Chondrocyte (in vitro differentiated cells): ENCODE results near the gene FRMD3. TPM values are rescaled to one million over a fixed set of nuclear protein-coding genes. Genes with fewer than 3 reads are reported as not detected.

ENCODE experiments used
- DNase-seq: peaks from one replicate; pipeline ENCODE4 v3.0.0; 2021; ENCODE audit warnings: mixed read lengths, low spot score
- H3K27ac Mint-ChIP-seq: one replicate; pipeline ENCODE4 v1.8.0; 2021; ENCODE audit warnings: mild to moderate bottlenecking, moderate library complexity, mixed read lengths; ENCODE audit not compliant: unreplicated experiment
- H3K27me3 Mint-ChIP-seq: 2 replicates; pipeline ENCODE4 v1.8.0; 2021; ENCODE audit warnings: low read depth, mixed read lengths
- H3K36me3 Mint-ChIP-seq: 2 replicates; pipeline ENCODE4 v1.8.0; 2021; ENCODE audit warnings: low read depth, mixed read lengths
- H3K4me1 Mint-ChIP-seq: 2 replicates; pipeline ENCODE4 v1.8.0; 2021; ENCODE audit warnings: low read depth, mild to moderate bottlenecking, mixed read lengths
- H3K4me3 Mint-ChIP-seq: one replicate; pipeline ENCODE4 v1.8.0; 2021; ENCODE audit warnings: mild to moderate bottlenecking, moderate library complexity, mixed read lengths; ENCODE audit not compliant: unreplicated experiment
- H3K9me3 Mint-ChIP-seq: 2 replicates; pipeline ENCODE4 v1.8.0; 2021; ENCODE audit warnings: low read depth, mixed read lengths
- total RNA-seq: library from RNA; stranded (reverse); gene quantifications from 3 replicates; pipeline ENCODE4 v1.2.1, GENCODE V29; 2021
- TF ChIP-seq, protein P1 (sequence below): fragments of 200-600 bp; sonication (generic); IDR thresholded peaks from 2 replicates; pipeline ENCODE4 v1.5.0; 2021; ENCODE audit warnings: antibody characterized with exemption, mild to moderate bottlenecking, moderate library complexity

FRMD3 gene
- total RNA-seq, 1 donor from 2014 or later, result 1.1 TPM

- no peak overlapping the region for H3K4me3 Mint-ChIP-seq
- no peak for DNase-seq
- no peak overlapping the region for H3K27ac Mint-ChIP-seq
- H3K27me3 Mint-ChIP-seq, result no peaks in the 10 kb centered on the region
- H3K4me1 Mint-ChIP-seq, result peaks cover 6% of the 10 kb centered on the region
- H3K36me3 Mint-ChIP-seq, result no peaks in the 10 kb centered on the region
- H3K9me3 Mint-ChIP-seq, result peaks cover 11% of the 10 kb centered on the region
- TF ChIP-seq, protein P1, sequence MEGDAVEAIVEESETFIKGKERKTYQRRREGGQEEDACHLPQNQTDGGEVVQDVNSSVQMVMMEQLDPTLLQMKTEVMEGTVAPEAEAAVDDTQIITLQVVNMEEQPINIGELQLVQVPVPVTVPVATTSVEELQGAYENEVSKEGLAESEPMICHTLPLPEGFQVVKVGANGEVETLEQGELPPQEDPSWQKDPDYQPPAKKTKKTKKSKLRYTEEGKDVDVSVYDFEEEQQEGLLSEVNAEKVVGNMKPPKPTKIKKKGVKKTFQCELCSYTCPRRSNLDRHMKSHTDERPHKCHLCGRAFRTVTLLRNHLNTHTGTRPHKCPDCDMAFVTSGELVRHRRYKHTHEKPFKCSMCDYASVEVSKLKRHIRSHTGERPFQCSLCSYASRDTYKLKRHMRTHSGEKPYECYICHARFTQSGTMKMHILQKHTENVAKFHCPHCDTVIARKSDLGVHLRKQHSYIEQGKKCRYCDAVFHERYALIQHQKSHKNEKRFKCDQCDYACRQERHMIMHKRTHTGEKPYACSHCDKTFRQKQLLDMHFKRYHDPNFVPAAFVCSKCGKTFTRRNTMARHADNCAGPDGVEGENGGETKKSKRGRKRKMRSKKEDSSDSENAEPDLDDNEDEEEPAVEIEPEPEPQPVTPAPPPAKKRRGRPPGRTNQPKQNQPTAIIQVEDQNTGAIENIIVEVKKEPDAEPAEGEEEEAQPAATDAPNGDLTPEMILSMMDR, result no peak
Measured at GRCh38 chr9:83234541-83234940, 303.7 kb downstream of the FRMD3 start.

DNA sequence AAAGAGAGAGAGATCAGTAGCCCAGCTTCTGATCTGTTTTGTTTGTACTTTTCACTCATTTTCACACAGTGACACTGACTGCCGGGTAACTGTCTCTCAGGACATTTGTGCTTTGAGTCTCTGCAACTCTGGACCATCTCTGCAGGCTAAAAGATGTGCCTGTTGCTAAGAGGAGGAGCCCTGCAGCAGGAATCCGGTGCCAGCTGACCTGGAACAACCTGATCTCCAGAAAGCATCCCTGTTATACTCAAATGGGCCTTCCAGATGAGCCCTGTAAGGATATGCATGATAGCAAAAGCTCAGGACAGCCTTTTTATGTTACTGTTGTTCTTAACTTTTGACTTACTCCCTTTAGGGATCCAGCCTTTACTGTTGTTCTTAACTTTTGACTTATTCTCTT lies 304.6 kb downstream of the FRMD3 start:
- no peaks in the 10 kb centered on the region for H3K36me3 Mint-ChIP-seq
- no peaks in the 10 kb centered on the region for H3K27me3 Mint-ChIP-seq
- no peak overlapping the region for H3K27ac Mint-ChIP-seq
- no peak for DNase-seq
- no peak overlapping the region for H3K4me3 Mint-ChIP-seq
- TF ChIP-seq, protein P1, result no peak
- no peaks in the 10 kb centered on the region for H3K4me1 Mint-ChIP-seq
- H3K9me3 Mint-ChIP-seq, result peaks cover 11% of the 10 kb centered on the region

GRCh38 chr9:83231039-83231438 lies 307.2 kb downstream of the FRMD3 start:
- no peak for DNase-seq
- H3K4me3 Mint-ChIP-seq, result no peak overlapping the region
- H3K27ac Mint-ChIP-seq, result no peak overlapping the region
- H3K4me1 Mint-ChIP-seq, result peaks cover 3% of the 10 kb centered on the region
- no peaks in the 10 kb centered on the region for H3K27me3 Mint-ChIP-seq
- TF ChIP-seq, protein P1, result peak; percentile 68
- no peaks in the 10 kb centered on the region for H3K36me3 Mint-ChIP-seq
- H3K9me3 Mint-ChIP-seq, result peaks cover 13% of the 10 kb centered on the region

DNA sequence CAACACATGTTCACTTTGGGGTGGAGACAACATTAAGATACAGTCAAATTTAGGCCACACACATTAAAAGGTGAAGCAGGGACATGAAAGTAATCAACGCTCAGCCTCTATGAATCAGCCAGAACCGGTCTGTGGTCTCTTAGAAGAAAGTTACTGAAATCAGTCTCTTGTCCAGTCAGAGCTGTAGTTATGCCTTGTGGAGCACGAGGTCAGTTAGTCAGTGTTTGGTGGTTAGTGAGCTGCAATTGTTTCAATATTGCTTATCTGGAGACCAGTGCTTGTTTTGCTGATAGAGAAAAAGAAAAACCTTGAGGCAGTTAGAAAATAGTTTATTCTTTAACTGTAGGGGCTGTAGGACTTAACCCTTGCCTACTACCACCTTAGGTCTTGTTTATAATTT lies 317.5 kb downstream of the FRMD3 start:
- DNase-seq, result no peak
- TF ChIP-seq, protein P1, result no peak
- H3K36me3 Mint-ChIP-seq, result no peaks in the 10 kb centered on the region
- no peaks in the 10 kb centered on the region for H3K9me3 Mint-ChIP-seq
- H3K27me3 Mint-ChIP-seq, result no peaks in the 10 kb centered on the region
- peaks cover 4% of the 10 kb centered on the region for H3K4me1 Mint-ChIP-seq
- H3K27ac Mint-ChIP-seq, result no peak overlapping the region
- H3K4me3 Mint-ChIP-seq, result no peak overlapping the region

GRCh38 chr9:83219924-83220438 lies 318.2 kb downstream of the FRMD3 start:
- TF ChIP-seq, protein P1, result no peak
- peak overlapping the region; percentile 83 for H3K4me3 Mint-ChIP-seq
- H3K36me3 Mint-ChIP-seq, result no peaks in the 10 kb centered on the region
- DNase-seq, result no peak
- no peaks in the 10 kb centered on the region for H3K9me3 Mint-ChIP-seq
- H3K4me1 Mint-ChIP-seq, result peaks cover 4% of the 10 kb centered on the region
- peak overlapping the region; percentile 79 for H3K27ac Mint-ChIP-seq
- H3K27me3 Mint-ChIP-seq, result no peaks in the 10 kb centered on the region
